GM12878 (cell line): ENCODE data around the gene NME7.

ENCODE experiments used
- PML ChIP-seq: IDR thresholded peaks from 2 replicates; pipeline ENCODE4 v1.6.1; 2012; ENCODE audit warnings: low read length, inconsistent platforms
- SUZ12 ChIP-seq: fragments of 200-600 bp; sonication (generic); IDR thresholded peaks from one replicate; pipeline ENCODE4 v1.6.1; 2018; ENCODE audit warnings: antibody characterized with exemption, mild to moderate bottlenecking; ENCODE audit not compliant: unreplicated experiment
- ZBTB11 ChIP-seq: fragments of 450-650 bp; formaldehyde crosslinking; IDR thresholded peaks from 2 replicates; pipeline ENCODE4 v1.5.0; 2022; ENCODE audit warnings: mild to moderate bottlenecking, missing genetic modification characterization
- ZNF384 ChIP-seq: IDR thresholded peaks from 2 replicates; pipeline ENCODE4 v1.6.1; 2012; ENCODE audit warnings: low read depth, mild to moderate bottlenecking, low read length, improper control_type of control experiment, borderline replicate concordance

GRCh38 chr1:169087876-169088275, 279.7 kb downstream of the NME7 start:
- TF ChIP-seq SUZ12 (no peak), ZNF384 (no peak), ZBTB11 (no peak), PML (no peak)
